C4-2B (cell line): Measurements from ENCODE around the gene GRB10.

Source experiments
- H3K27ac ChIP-seq: fragments of 450-650 bp; 2 replicates; pipeline ENCODE4 v1.5.1; 2017
- CTCF ChIP-seq: fragments of 450-650 bp; conservative IDR thresholded peaks from 2 replicates; pipeline ENCODE4 v1.5.1; 2017; ENCODE audit warnings: mild to moderate bottlenecking
- ZFX ChIP-seq: fragments of 450-650 bp; IDR thresholded peaks from 2 replicates; pipeline ENCODE4 v1.6.1; 2017

GRB10 gene

GRCh38 chr7:50628434-50629084, 154.1 kb downstream of the GRB10 start:
- no peak overlapping the region for H3K27ac ChIP-seq
- TF ChIP-seq ZFX (no peak), CTCF (no peak)

GRCh38 chr7:50627824-50628361, 154.8 kb downstream of the GRB10 start:
- TF ChIP-seq ZFX = no peak
- TF ChIP-seq CTCF = no peak
- no peak overlapping the region for H3K27ac ChIP-seq

- TF ChIP-seq ZFX = no peak
- no peak for TF ChIP-seq CTCF
- H3K27ac ChIP-seq = no peak overlapping the region
Observed at GRCh38 chr7:50626286-50626685, 156.4 kb downstream of the GRB10 start.

GRCh38 chr7:50625360-50625759, 157.3 kb downstream of the GRB10 start:
- TF ChIP-seq ZFX = no peak

GRCh38 chr7:50622821-50623220, 159.9 kb downstream of the GRB10 start:
- no peak for TF ChIP-seq CTCF
- TF ChIP-seq ZFX = no peak
- no peak overlapping the region for H3K27ac ChIP-seq

More at GRCh38 chr7:50625360-50625759, 157.3 kb downstream of the GRB10 start:
- H3K27ac ChIP-seq = no peak overlapping the region

- H3K27ac ChIP-seq = no peak overlapping the region
- TF ChIP-seq ZFX = no peak
- TF ChIP-seq CTCF = no peak
Observed at GRCh38 chr7:50621973-50622490, 160.7 kb downstream of the GRB10 start.

GRCh38 chr7:50621206-50621605, 161.5 kb downstream of the GRB10 start:
- TF ChIP-seq ZFX (no peak), CTCF (no peak)
- H3K27ac ChIP-seq = no peak overlapping the region

GRCh38 chr7:50620433-50620832, 162.3 kb downstream of the GRB10 start:
- TF ChIP-seq CTCF (no peak), ZFX (no peak)
- no peak overlapping the region for H3K27ac ChIP-seq
